K562 (cell line): ENCODE results near the gene CD72. TPM values are rescaled to one million over a fixed set of nuclear protein-coding genes. Genes with fewer than 3 reads are reported as not detected.

ENCODE experiments used
- BHLHE40 ChIP-seq: IDR thresholded peaks from 2 replicates; pipeline ENCODE4 v1.6.1; 2011; ENCODE audit warnings: low read length, improper control_type of control experiment
- CBFB ChIP-seq: sonication (generic); formaldehyde crosslinking; IDR thresholded peaks from 2 replicates; pipeline ENCODE4 v1.4.0; 2020; ENCODE audit warnings: mild to moderate bottlenecking, missing genetic modification reagents
- CC2D1A ChIP-seq: fragments of 450-650 bp; IDR thresholded peaks from 2 replicates; pipeline ENCODE4 v1.6.1; 2017; ENCODE audit warnings: mild to moderate bottlenecking
- GATA2 ChIP-seq: sonication (generic); formaldehyde crosslinking; IDR thresholded peaks from 2 replicates; pipeline ENCODE4 v1.4.0; 2020; ENCODE audit warnings: mild to moderate bottlenecking, missing genetic modification reagents
- HDAC6 ChIP-seq: IDR thresholded peaks from 2 replicates; pipeline ENCODE4 v1.6.1; 2012; ENCODE audit warnings: low read depth, mild to moderate bottlenecking, control low read depth, inconsistent platforms, low read length, moderate library complexity
- HLTF ChIP-seq: fragments of 450-650 bp; IDR thresholded peaks from 2 replicates; pipeline ENCODE4 v1.6.1; 2016
- NCOA1 ChIP-seq: fragments of 450-650 bp; IDR thresholded peaks from 2 replicates; pipeline ENCODE4 v1.6.1; 2016; ENCODE audit warnings: low read depth
- NRF1 ChIP-seq, 2 experiments: fragments of 450-650 bp; IDR thresholded peaks in 1 of 2; conservative IDR thresholded peaks in 1 of 2; 2 replicates each; pipeline ENCODE4 v1.6.1; 2014; ENCODE audit warnings: mild to moderate bottlenecking in 2 of 2
- SUPT5H ChIP-seq: fragments of 450-650 bp; IDR thresholded peaks from 2 replicates; pipeline ENCODE4 v1.6.1; 2016
- TARDBP ChIP-seq: fragments of 450-650 bp; IDR thresholded peaks from 2 replicates; pipeline ENCODE4 v1.6.1; 2016
- ZMIZ1 ChIP-seq, 2 experiments: fragments of 150-350 bp in 1 of 2; IDR thresholded peaks; 2 replicates each; pipeline ENCODE4 v1.6.1; 2012 to 2016; ENCODE audit warnings: low read depth in 2 of 2, low read length in 2 of 2, mild to moderate bottlenecking in 1 of 2, moderate library complexity in 1 of 2
- ZNF121 ChIP-seq: sonication (generic); formaldehyde crosslinking; conservative IDR thresholded peaks from 2 replicates; pipeline ENCODE4 v1.8.0; 2022; ENCODE audit warnings: missing genetic modification reagents
- ZNF408 ChIP-seq: fragments of 250-450 bp; sonication (Bioruptor Pico); IDR thresholded peaks from 2 replicates; pipeline ENCODE4 v1.4.0; 2020; ENCODE audit warnings: low read depth, mild to moderate bottlenecking, moderate library complexity
- ZNF449 ChIP-seq: fragments of 250-450 bp; sonication (Bioruptor Pico); IDR thresholded peaks from 2 replicates; pipeline ENCODE4 v1.8.0; 2022; ENCODE audit warnings: moderate library complexity, mild to moderate bottlenecking, inconsistent platforms
- ZNF584 ChIP-seq: fragments of 200-800 bp; sonication (Bioruptor generic); IDR thresholded peaks from 2 replicates; pipeline ENCODE4 v1.6.1; 2016; ENCODE audit warnings: low read depth, mild to moderate bottlenecking, missing genetic modification characterization, missing compliant biosample characterization
- polyA plus RNA-seq, 8 experiments: library from polyadenylated mRNA; depleted of rRNA in 4 of 8; stranded (reverse) in 5 of 8; unstranded in 3 of 8; fragments of >200 nt; fragmentation: Nextera tagmentation in 2 of 8; fragmentation: Illumina TruSeq in 1 of 8; extraction: Ambion mirVana in 2 of 8; extraction: Trizol in 1 of 8; gene quantifications; 2 replicates each; pipeline versions ENCODE4 v1.2.1 to v1.2.3, GENCODE V29; 2011 to 2014; ENCODE audit warnings: inconsistent platforms in 1 of 8, missing spikeins in 1 of 8
- total RNA-seq, 7 experiments: library from RNA; depleted of rRNA in 6 of 7; stranded (reverse); fragments of >200 nt in 6 of 7; fragmentation: Illumina TruSeq in 2 of 7; extraction: Trizol in 2 of 7; gene quantifications; 2 replicates each; pipeline versions ENCODE4 v1.2.1 to v1.2.3, GENCODE V29; 2011 to 2021; ENCODE audit warnings: low replicate concordance in 1 of 7

CD72 gene
- total and polyA plus RNA-seq, 9 of the 15 experiments (the other 6 are each of a cell fraction or from before 2014, with no cell fraction given): 0.11 to 0.78 (median 0.27) TPM; not detected in 1

GRCh38 chr9:35646533-35647265 is 28.5 kb upstream of the CD72 start (continued):
- TF ChIP-seq ZMIZ1 (IDR thresholded peaks at IDR 0.05; ENCODE audit: low read depth in 2 of 2, low read length in 2 of 2): no peak
- no peak for TF ChIP-seq GATA2 (CRISPR knock-in tag)
- TF ChIP-seq BHLHE40: 0 out of 2 replicates have a peak, but pooled peaks have one; percentile 19
- TF ChIP-seq NRF1 (conservative IDR thresholded peaks at IDR 0.05 in 1 of 2, IDR thresholded peaks at IDR 0.05 in 1 of 2): peak; percentile 90 to 92
- TF ChIP-seq ZNF121 (CRISPR knock-in tag): no peak
- TF ChIP-seq HDAC6: no peak
- TF ChIP-seq CC2D1A: no peak
- no peak; the same call in none of the 2 replicates for TF ChIP-seq SUPT5H
- TF ChIP-seq ZNF584: no peak
- no peak for TF ChIP-seq ZNF408 (CRISPR knock-in tag)
- no peak for TF ChIP-seq TARDBP
- peak; percentile 35; the same call in 1 of the 2 replicates for TF ChIP-seq NCOA1
- no peak for TF ChIP-seq ZNF449
- no peak for TF ChIP-seq HLTF
- no peak for TF ChIP-seq CBFB (CRISPR knock-in tag)
